Sigmoid colon (tissue), 4 donors: ENCODE results near the gene PRMT7.

Experiments
- CTCF ChIP-seq, 4 experiments: fragments of 450-650 bp in 3 of 4; fragments of 200-600 bp in 1 of 4; IDR thresholded peaks; one replicate each; pipeline ENCODE4 v1.5.1; 2016 to 2019; ENCODE audit warnings: antibody characterized with exemption in 4 of 4, mild to moderate bottlenecking in 3 of 4, moderate library complexity in 2 of 4
- EP300 ChIP-seq, 4 donors: sonication (generic); formaldehyde crosslinking; IDR thresholded peaks; one replicate each; pipeline ENCODE4 v1.6.1; 2017; ENCODE audit warnings: antibody characterized with exemption in 4 of 4
- POLR2A ChIP-seq, 2 donors: fragments of 450-650 bp; IDR thresholded peaks; one replicate each; pipeline ENCODE4 v1.6.1; 2016; ENCODE audit warnings: antibody characterized with exemption in 2 of 2, mild to moderate bottlenecking in 2 of 2, moderate library complexity in 2 of 2
- POLR2AphosphoS5 ChIP-seq, 4 donors: sonication (generic); formaldehyde crosslinking; IDR thresholded peaks; one replicate each; pipeline ENCODE4 v1.6.1; 2017; ENCODE audit warnings: antibody characterized with exemption in 4 of 4

- no peak for TF ChIP-seq POLR2A (IDR thresholded peaks at IDR 0.05)
- no peak for TF ChIP-seq CTCF (IDR thresholded peaks at IDR 0.05)
- TF ChIP-seq POLR2AphosphoS5 (IDR thresholded peaks at IDR 0.05): no peak
- TF ChIP-seq EP300 (IDR thresholded peaks at IDR 0.05): no peak
These were observed 53.1 kb downstream of the PRMT7 start for GRCh38 chr16:68363658-68364521.
